Activated CD4-positive, alpha-beta T cell treated with anti-CD3 and anti-CD28 coated beads, Interleukin-2, Interleukin-4, amounts not matched to agents 100 ng/mL and 50 ng/mL, durations not matched to agents 16 hours and 8 hours (primary cell): Measurements from ENCODE around the gene WNT10A.
"Not testable (repeated sequence)": the region's sequence is repeated elsewhere in the genome, so short reads cannot be mapped to it uniquely, and the experiment has no call there.

Source experiments
- DNase-seq: peaks from one replicate; pipeline ENCODE4 v3.0.0-alpha.2; 2020; ENCODE audit warnings: low spot score

The WNT10A gene

DNA sequence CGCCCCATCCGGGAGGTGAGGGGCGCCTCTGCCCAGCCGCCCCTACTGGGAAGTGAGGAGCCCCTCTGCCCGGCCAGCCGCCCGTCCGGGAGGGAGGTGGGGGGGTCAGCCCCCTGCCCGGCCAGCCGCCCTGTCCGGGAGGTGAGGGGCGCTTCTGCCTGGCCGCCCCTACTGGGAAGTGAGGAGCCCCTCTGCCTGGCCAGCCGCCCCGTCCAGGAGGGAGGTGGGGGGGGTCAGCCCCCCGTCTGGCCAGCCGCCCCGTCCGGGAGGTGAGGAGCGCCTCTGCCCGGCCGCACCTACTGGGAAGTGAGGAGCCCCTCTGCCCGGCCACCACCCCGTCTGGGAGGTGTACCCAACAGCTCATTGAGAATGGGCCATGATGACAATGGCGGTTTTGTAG, 51.1 kb downstream of the WNT10A start:
- DNase-seq: not testable (repeated sequence)
